ENCODE results near the gene BTBD2.

BTBD2 gene

DNA sequence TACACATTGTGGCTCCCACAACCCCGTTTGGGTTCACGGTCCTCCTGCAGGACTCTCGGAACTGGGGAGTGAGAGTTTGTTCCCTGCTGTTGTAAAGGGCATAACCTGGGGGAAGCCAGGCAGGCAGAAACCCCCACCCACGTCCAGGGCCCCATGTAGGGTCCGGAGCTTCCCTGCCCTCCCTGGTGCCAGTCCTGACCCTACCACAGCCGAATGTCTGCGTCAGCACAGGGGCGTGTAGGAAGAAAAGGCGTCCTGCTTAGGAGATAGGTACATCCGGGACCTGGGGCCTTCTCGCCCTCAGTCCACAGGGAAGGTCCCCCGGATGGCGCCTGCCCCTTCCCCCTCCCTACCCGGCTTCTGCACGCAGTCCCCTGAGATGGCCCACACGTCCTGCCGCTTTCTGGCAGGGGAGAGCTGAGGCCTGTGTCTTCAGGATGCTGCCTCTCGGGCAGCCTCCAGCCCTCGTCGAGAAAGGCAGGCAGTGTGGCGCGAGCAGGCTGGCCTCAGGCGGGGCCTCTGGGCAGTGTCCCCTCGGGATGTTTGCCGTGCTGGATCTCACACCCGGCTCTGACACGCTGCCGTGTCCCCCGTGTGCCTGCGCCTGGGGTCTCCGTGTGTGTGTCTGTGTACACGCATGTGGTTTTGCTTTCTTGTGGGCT lies 55.5 kb downstream of the BTBD2 start:
- no peak for DNase-seq (ENCODE audit: low read depth in 2 of 2)

DNA sequence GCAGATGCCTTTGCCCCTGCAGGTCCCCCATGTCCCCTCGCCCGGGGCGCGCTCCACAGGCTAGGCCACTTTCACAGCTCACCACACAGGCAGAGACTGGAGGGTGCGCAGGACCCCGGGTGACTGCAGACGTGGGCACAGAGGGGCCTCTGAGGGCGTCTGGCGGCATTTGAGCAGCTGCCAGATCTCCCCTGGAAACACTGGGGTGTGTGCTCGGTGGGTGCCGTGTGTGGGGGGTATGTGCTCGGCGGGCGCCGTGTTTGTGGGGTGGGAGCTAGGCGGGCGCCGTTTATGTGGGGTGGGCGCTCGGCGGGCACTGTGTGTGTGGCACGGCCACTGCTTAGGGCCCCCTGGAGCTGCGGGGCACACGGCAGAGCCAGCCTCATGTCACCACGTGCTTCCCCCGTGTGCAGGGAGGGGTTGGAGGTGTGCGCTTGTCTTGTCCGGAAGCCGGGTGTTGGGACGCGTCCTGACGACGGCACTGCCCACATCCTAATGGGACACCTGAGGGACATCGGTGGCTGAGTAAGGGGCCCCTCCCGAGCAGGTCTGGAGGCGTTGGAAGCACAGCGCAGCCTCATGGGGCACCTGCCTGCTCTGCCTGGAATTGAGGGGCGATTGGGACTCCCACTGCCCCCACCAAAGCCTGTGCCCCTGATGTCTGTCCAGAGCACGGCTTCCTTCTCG lies 57.8 kb downstream of the BTBD2 start:
- DNase-seq (ENCODE audit: low read depth in 2 of 2) = no peak

DNA sequence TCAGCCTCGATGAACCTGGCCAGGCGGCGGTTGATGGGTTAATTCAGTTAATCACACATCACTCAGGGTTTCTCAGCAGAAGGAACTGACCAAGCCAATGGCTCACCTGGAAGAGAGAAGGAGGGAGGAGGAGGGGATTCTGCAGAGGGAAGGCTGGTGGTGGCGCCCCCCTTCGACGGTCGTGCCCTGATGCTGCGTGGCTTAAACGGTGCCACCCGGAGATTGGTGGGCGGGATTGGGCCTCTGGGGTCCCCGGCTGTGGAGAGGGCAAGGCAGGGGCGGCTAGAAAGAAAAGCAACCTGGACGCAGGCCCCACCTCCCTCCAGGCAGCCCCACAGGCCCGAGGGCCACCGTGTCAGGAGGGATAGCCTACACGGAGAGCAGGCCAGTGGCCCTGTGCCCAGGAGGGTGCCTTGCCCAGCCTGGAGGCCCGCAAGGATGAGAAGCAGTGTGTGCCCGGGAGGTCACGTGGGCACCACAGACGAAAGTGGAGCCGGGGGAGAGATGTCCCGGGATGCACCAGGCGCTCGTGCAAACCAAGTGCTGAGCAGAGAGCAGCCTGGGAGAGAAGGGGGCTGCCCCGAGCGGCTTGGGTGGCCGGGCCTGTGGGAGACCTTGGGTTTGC lies 58.5 kb downstream of the BTBD2 start:
- DNase-seq (ENCODE audit: low read depth in 2 of 2) = no peak

DNA sequence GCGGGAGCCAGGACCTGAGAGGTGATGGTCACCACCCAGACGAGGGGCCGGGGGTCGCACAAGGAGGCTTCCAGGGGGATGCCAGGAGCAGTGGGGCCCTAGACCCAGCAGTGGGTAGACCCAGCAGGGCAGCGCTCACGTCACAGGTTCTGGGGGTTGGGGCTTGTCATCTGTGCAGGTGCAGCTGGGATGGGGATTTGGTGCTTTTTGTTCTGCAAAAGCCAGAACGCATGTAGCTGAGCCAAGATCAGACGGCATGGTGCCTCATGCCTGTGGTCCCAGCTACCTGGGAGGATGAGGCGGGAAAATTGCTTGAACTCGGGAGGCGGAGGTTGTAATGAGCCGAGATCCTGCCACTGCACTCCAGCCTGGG lies 59.4 kb downstream of the BTBD2 start:
- no peak for DNase-seq (ENCODE audit: low read depth in 2 of 2)

DNA sequence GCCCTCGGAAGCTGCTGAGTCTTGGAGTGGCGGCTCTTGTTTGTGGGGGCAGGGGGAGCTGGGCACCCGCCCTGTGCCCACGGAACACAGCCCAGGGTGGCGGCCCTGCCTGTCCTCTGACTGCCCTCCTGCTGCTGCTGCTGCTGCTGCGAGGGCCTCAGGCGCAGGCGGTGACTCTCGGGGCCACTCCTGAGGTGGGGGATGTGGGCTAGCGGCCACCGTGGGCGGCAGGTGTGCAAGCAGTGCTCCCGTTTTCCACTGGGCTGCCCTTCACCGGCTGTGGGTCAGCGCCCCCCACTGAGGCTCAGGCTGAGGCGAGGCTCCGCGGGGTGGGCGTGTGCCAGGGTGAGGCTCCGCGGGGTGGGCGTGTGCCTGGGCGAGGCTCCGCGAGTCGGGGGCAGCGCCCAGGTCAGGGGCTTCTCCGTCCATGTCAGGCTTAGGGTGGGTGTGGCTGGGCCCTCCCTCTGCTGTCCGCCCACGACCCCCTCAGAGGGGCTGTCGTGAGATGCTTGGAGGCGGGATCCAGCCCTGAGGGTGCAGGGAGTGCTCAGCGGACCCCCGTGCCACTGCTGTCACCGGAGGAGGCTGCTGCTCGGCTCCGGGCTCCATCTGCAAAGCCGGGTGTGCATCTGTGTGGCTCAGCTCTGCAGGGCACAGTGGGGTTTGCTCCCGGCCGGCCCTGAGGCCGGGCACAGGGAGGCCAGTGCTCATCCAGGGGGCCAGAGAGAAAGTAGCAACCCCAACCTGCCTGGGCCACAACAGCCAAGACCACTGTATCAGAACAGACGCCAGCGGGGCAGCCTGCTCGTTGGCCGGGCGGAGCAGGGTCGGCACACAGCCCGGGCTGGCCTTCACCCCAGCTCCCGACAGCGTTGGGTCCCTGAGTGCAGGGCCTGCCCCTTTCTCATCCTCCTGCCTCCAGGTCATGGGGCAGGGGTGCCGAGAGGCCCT lies 60.1 kb downstream of the BTBD2 start:
- no peak for DNase-seq (ENCODE audit: low read depth in 2 of 2)

DNA sequence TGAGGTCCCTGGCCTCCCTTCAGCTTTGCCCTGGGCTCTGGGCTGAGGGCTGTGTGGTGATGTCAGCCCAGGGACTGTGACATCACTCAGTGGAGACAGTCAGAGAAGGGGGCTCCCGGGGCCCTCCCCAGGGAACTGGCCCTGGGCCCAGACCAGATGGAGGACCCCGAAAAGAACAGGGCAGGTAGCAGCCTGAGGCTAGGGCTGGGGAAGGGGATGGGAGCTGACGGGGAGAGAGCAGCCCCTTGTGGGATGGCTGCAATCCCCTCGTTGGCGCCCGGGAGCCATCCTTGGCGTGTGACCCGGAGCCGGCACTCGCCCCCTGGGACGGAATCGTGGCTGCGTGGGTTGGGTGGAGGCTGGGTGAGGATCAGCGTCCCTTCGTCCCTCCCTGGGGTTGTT lies 61.0 kb downstream of the BTBD2 start:
- no peak for DNase-seq (ENCODE audit: low read depth in 2 of 2)

DNA sequence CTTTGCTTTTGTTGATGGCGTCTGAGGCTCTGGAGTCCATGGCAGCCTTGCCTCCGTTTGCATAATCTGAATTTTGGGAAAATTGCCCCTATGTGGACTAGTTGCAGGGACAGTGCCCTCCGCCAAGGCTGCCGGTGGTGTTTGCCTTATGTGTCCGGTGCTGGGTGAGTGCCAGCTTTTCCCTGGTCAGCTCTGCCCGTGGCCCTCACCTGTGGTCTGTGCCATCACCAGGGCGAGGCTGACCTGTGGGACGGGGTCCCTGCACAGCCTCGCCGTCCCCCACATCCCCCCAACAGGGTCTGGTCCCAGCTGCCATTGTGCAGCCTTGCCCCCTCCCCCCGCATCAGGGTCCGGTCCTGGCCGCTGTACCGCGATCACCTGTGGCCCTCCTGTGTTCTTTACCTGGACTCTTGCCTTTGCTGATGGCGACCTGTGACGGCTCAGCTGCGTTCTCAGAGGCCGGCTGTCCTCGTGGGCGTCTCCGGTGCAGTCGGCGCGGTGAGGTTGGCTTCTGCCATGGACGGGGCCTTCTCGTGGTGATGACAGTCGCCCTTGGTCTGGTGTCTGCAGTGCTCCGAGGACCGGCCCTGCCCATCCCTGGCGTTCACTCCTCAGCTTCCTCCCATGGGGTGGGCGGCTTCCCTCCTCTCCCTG lies 61.9 kb downstream of the BTBD2 start:
- DNase-seq (ENCODE audit: low read depth in 2 of 2) = no peak

DNA sequence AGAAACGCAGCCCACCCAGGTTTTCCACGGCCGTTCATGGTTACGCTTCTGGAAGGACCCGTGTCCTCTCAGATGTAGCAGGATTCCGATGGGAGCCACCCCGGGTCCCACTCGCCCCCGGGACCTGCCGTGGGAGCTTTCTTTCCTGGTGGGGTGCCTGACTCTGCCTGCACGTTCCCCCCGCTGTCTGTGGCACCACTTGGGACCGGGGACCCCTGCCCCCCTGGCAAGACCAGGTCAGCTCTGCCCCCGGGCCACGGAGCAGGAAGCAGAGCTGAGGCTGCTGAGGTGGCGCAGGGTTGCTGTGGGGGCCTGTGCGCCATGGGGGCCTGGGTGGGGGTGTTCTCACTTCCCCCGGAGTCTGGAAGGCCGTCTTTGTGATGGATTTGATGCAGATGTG lies 62.5 kb downstream of the BTBD2 start:
- DNase-seq (ENCODE audit: low read depth in 2 of 2) = no peak

DNA sequence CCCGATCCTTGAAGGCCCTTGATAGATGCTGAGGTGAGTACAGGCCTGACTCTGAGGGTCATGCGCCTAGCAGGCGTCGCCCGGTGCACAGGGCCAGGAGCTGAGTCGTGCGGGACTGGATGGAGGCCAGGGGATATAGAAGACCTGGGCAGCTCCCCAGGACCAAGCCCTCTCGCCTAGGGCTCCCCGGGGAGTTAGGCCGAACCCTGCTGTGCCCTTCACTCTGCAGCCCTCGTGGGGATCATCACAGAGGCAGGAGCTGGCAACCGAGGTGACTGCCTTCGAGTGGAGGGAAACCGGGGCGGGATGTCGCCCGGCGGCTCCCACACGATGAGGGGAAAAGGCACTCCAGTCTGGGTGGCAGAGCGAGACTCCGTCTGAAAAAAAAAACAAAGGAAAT lies 62.9 kb downstream of the BTBD2 start:
- DNase-seq (ENCODE audit: low read depth in 2 of 2) = no peak

DNA sequence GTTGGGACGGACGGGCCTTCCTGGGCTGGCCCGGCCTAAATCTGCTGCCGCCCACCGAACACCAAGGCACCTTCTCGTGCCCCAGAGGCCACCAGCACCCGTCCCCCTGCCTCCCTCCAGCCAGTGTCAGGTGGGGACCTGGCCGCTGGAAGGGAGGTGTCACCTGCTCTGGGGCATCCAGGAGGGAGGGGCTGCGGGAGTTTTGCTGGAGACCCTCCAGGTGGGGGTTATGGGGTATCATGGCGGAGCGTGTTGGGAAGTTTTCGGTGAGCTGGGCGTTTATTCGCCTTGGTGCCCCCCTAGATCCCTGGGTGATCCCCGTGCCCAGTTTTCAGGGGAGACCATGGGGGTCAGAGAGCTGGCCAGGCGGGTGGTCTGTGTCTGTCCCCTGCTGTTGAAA lies 64.9 kb downstream of the BTBD2 start:
- DNase-seq (ENCODE audit: low read depth in 2 of 2) = no peak

DNA sequence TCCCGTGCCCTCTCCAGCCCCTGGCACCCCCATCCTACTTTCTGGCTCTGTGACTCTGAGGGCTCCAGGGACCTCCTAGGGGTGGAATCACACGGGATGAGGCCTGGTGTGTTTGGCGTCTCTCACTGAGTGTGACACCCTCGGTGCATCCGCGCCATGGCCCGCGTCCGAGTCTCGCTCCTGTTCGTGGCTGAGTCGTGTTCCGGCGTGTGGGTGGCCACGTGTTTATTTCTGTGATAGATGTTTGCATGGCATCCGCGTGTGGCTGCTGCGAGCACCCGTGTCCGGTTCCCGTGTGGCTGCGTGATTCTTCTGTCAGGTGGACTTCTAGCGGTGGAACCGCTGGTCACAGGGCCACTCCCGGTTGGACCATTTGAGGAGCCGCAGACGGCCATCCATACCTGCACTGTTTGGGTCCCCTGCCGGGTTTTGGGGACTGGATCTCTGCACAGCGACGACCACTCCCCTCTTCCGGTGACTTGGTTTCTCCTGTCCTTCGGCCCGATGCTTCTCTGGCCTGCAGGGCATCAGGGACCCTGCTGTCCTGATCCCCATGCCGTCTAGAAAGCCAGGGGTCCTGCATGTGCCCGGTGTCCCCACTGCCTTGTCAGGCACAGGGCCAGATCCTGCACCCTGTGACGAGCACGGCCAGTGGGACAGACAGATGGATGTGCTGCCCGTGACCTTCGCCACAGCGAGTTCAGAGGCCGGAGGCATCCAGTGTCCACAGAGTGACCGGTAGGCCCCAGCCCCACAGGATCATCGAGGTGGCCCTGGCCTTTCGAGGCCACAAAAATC lies 66.0 kb downstream of the BTBD2 start:
- no peak for DNase-seq (ENCODE audit: low read depth in 2 of 2)

DNA sequence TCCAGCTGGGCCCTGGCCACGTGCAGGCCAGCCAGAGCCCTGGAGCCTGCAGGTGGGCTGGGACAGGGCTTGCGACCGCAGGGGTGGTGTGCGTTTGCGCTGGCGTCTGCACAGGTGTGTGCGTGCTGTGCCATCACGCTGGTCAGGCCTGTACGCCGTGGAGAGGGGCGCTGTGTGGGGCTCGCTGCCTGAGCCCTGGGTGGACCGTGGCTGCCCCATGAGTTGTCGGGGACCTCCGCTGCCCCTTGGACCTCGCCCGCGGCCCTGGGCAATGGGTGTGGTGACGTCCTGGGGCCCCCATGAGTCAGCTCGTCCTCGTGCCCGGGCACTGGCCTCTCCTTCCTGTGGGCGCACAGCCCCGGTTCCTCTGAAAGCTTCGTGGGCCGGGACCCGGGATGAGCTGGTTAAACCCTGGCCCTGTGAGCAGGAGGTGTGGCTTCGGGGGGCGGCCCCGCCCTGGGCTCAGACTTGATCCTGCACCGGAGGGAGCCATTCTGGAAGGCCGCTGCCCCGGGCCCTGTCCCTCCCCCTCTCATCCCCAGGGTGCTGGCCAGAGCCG lies 67.8 kb downstream of the BTBD2 start:
- DNase-seq (ENCODE audit: low read depth in 2 of 2) = no peak

DNA sequence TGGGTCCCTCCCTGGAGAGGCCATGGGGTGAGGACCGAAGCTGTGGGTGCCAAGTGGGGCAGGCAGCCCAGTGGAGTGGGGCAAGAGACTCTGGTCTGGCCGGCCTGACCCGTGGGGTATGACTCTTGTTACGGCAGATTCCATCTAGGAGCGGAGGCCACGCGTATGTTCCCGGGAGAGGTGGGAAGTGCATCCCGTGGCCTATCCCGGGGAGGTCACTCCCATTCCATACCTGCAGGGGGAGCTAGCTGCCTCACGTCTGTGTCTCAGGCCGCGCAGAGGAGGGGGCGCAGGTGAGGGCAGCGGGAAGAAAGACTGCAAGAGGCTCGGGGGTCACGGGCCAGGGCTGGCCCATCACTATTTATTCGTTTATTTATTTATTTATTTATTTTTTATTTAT lies 69.6 kb downstream of the BTBD2 start:
- DNase-seq (ENCODE audit: low read depth in 2 of 2) = no peak

DNA sequence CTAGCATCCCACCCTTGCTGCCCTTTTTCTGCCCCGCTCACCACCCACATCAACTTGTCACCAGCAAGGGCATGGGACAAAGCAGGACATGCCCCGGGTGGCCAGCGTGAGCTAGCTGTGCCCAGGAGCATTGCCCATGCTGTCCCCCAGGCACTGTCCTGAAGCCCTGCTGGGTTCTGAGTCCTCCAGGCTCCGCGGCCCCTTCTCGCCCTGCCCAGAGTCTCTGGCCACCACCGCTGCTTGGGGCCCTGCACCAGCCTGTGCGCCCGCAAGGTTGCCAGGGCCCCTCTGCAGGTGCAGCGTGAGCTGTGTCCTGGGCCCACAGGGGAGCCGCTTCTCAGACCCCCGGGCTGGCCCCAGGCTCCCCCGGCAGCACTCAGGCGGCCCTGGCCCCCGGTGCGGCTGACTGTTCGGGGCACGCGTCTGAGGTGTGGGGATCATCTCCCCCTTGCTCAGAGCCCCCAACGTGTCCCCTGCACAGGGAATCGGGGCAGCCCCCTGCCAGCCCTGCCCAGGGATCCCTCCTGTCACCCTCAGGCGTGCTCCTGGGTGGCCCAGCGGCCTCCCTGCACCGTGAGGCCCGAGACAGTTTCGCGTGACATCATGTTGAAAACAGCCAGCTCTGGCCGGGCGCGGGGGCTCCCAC lies 70.5 kb downstream of the BTBD2 start:
- DNase-seq (ENCODE audit: low read depth in 2 of 2) = no peak

DNA sequence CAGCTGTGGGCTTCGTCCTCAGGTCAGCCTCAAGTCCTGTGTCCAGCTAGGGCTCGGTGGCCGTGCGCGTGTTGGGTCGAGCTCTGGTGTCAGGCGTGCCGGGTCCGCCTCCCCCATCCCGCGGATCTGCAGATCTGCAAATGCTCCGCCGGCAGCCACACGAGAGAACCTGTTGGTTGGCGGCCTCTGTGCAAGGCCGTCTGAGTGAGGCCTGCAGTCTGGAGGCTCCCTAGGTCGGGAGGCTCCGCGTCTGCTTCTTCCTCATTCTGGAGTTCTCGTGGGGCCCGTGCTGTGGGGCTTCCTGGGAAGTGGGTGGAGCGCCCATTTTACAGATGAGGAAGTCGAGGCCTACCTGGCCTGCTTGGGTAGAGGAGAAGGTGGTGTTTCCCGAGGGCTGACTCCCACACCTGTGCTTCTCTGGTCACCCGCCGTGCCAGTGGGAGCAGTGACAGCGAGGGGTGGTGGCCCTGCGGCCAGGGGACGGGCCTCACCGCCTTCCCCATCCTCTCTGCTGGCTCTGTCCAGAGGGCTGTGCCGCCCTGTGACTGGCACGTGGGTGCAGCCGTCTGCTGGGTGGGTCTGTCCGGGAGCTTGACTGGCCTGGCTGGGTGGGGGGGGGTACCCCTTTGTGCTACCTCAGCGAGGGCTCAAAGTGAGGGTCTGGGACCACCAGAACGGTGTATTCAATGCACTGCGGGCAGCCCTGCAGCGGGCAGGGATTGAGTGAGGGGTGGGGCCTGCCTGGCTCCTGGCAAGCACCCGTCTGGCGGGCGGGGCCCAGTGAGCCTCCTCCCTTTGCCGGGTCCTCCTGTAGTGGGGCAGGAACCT lies 71.2 kb downstream of the BTBD2 start:
- no peak for DNase-seq (ENCODE audit: low read depth in 2 of 2)

DNA sequence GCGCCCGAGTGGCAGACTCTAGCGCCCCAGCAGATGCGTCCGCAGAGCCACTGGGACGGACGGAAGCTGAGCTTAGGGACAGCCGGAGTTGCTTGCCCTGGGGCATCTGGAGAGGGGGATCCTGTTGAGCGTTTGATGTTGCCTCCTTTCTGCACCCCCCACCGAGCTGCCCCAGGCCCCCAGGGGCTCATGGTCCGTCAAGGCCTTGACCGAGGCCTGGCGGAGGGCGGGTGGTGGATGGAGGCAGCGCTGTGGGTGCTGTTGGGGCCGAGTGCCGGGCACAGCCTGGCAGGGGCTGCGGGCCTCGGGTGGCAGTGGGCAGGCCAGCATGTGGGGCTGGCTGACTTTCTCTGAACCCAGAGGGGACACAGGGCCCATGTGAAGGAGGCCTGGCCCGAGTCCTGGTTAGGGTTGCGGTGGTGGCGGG lies 71.8 kb downstream of the BTBD2 start:
- no peak for DNase-seq (ENCODE audit: low read depth in 2 of 2)

DNA sequence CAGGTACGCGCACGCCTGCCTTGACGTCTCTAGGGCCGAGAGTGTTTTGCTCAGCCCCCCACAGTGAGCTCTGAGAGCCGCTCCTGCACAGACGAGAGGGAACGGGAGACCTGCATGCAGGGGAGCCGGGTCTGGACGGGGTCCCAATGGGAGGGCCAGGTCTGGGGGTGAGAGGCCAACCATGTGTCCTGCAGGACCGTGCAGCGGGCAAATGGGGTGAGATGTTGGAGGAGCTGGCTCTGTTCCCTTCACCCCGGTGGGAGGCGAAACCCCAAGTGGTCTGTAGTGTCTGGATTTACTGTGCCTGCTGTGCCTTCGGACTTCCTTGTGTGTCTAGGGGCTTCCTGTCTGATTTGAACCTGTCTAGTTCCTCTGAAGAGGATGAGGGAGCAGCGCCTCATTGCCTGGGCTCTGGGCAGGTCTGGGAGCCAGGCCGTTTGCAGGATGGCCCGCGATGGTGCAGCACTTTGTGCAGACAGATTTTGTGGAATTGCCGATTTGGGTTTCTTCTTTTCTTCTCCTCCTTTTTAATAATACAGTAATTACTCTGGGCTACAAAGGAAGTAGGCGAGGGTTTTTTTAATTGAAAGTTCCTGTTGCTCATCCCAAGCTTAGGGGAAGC lies 72.5 kb downstream of the BTBD2 start:
- no peak for DNase-seq (ENCODE audit: low read depth in 2 of 2)

DNA sequence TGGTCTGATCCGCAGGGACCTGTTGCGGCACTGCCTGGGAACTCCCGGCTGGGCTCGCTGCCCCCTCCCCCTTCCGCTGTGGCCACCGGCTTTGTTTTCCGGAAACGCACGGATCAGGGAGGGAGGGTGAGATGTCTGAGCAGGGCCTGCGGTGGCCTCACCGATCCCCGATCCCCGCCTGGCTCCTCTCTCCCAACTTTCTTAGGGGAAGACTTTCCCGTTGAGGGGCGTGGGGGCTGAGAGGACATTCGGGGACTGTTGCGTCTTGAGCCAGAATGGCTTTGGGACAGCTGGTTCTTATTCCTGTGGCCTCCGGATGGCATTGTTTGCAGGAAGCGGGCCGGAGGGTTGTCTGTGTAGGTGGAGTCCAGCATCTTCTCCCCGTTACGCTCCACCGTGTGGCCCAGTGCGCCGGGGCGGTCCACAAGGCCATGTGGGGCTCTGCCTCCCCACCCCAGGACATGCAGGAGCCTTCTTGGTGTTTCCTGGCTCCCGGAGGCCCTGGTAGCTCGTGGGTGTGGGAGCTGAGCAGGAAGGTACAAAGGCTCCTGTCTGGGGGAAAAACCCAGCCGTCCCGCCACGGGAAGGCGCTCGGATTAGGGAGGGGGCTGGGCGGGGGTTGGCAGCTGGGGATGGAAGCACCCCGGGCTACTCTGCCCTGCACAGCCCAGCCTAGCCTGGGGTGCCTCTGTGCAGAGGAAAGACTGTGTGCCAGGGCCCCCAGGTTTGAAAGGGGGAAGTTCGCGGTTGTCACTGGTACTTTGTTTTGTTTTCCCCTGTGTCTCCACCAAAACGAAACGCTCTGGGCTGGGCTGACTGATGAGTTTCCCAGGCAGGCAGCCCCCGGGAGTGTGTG lies 73.2 kb downstream of the BTBD2 start:
- DNase-seq (ENCODE audit: low read depth in 2 of 2) = peak; percentile 47 to 55
